GM12874 (cell line): Measurements from ENCODE around the gene CHODL.

Experiments
- CTCF ChIP-seq: IDR thresholded peaks from 2 replicates; pipeline ENCODE4 v1.5.1; 2011; ENCODE audit warnings: low read depth, mild to moderate bottlenecking, control low read depth, low read length, moderate library complexity; ENCODE audit not compliant: insufficient read depth

The CHODL gene

GRCh38 chr21:18245464-18245967 is 883 bp downstream of the CHODL start:
- no peak for TF ChIP-seq CTCF

- TF ChIP-seq CTCF, result no peak
Observed at GRCh38 chr21:18248171-18248570, 3.5 kb downstream of the CHODL start.

GRCh38 chr21:18249672-18250071 is 5.0 kb downstream of the CHODL start:
- TF ChIP-seq CTCF, result no peak

- TF ChIP-seq CTCF, result no peak
Observed at GRCh38 chr21:18251065-18251464, 6.4 kb downstream of the CHODL start.

GRCh38 chr21:18252256-18252655 is 7.6 kb downstream of the CHODL start:
- no peak for TF ChIP-seq CTCF

GRCh38 chr21:18252680-18253079 is 8.0 kb downstream of the CHODL start:
- no peak for TF ChIP-seq CTCF

GRCh38 chr21:18253221-18253620 is 8.6 kb downstream of the CHODL start:
- TF ChIP-seq CTCF, result no peak

GRCh38 chr21:18253799-18254198 is 9.2 kb downstream of the CHODL start:
- no peak for TF ChIP-seq CTCF
